Activated CD8-positive, alpha-beta memory T cell treated with anti-CD3 and anti-CD28 coated beads, Interleukin-2, amount 50 U/mL, for 1 hour (primary cell): ENCODE measurements around the gene LMCD1.

ENCODE experiments used
- DNase-seq: peaks from one replicate; pipeline ENCODE4 v3.0.0-alpha.2; 2020; ENCODE audit errors: extremely low read depth

Gene LMCD1

GRCh38 chr3:8501371-8502131 lies at the start of gene LMCD1:
Gene LMCD1, plus strand, starts transcription at chr3:8501823. Its CDS starts 116 bp downstream, at chr3:8501939.
- peak; percentile 16 for DNase-seq

GRCh38 chr3:8452112-8452511 lies 49.5 kb upstream of the LMCD1 start:
- DNase-seq: no peak

GRCh38 chr3:8453153-8453552 lies 48.5 kb upstream of the LMCD1 start:
- DNase-seq: no peak

GRCh38 chr3:8455526-8456411 lies 45.9 kb upstream of the LMCD1 start:
- DNase-seq: no peak

GRCh38 chr3:8456412-8456811 lies 45.2 kb upstream of the LMCD1 start:
- no peak for DNase-seq

- no peak for DNase-seq
Measured at GRCh38 chr3:8457039-8457438, 44.6 kb upstream of the LMCD1 start.

- no peak for DNase-seq
Measured at GRCh38 chr3:8458238-8458661, 43.4 kb upstream of the LMCD1 start.

GRCh38 chr3:8458711-8459110 lies 42.9 kb upstream of the LMCD1 start:
- DNase-seq: no peak

GRCh38 chr3:8460050-8460708 lies 41.4 kb upstream of the LMCD1 start:
- DNase-seq: no peak

- DNase-seq: no peak
Measured at GRCh38 chr3:8460815-8461456, 40.7 kb upstream of the LMCD1 start.

GRCh38 chr3:8464668-8465067 lies 37.0 kb upstream of the LMCD1 start:
- DNase-seq: no peak

- no peak for DNase-seq
Measured at GRCh38 chr3:8466526-8466925, 35.1 kb upstream of the LMCD1 start.

GRCh38 chr3:8470801-8471200 lies 30.8 kb upstream of the LMCD1 start:
- DNase-seq: no peak

GRCh38 chr3:8472549-8472948 lies 29.1 kb upstream of the LMCD1 start:
- no peak for DNase-seq

- no peak for DNase-seq
Measured at GRCh38 chr3:8473029-8473428, 28.6 kb upstream of the LMCD1 start.

- DNase-seq: no peak
Measured at GRCh38 chr3:8473990-8474389, 27.6 kb upstream of the LMCD1 start.

GRCh38 chr3:8474991-8475390 lies 26.6 kb upstream of the LMCD1 start:
- no peak for DNase-seq

GRCh38 chr3:8480699-8481098 lies 20.9 kb upstream of the LMCD1 start:
- no peak for DNase-seq

GRCh38 chr3:8481380-8481779 lies 20.2 kb upstream of the LMCD1 start:
- no peak for DNase-seq

- no peak for DNase-seq
Measured at GRCh38 chr3:8482263-8482662, 19.4 kb upstream of the LMCD1 start.

- no peak for DNase-seq
Measured at GRCh38 chr3:8482960-8483665, 18.5 kb upstream of the LMCD1 start.
